H1 (cell line): ENCODE data around the gene ELMO3. TPM values are rescaled to one million over a fixed set of nuclear protein-coding genes. Genes with fewer than 3 reads are reported as not detected.

Source experiments
- CTCF ChIA-PET: fragments of 300-600 bp; sonication (Branson Sonifier 250); formaldehyde crosslinking; loops from one replicate; lab custom pipeline; 2021; ENCODE audit not compliant: partially characterized antibody; lab: Charles Lee
- POLR2A ChIA-PET: fragments of 300-600 bp; sonication (Branson Sonifier 250); formaldehyde crosslinking; loops from one replicate; lab custom pipeline; 2021; ENCODE audit warnings: inconsistent platforms; ENCODE audit not compliant: partially characterized antibody; lab: Charles Lee
- DNase-seq, 2 experiments: peaks; one replicate each; pipeline versions ENCODE4 v3.0.0 to v3.0.0-alpha.2; 2010 to 2022; ENCODE audit warnings: low spot score in 2 of 2, low read depth in 1 of 2, mixed read lengths in 1 of 2
- FAIRE-seq: peaks from 2 replicates; lab custom pipeline; 2011; peaks lifted over from hg19 to GRCh38; lab: Jason Lieb, UNC
- H2AFZ ChIP-seq: 2 replicates; pipeline ENCODE4 v1.8.1; 2012; ENCODE audit warnings: low read length, inconsistent platforms
- H2AK5ac ChIP-seq: 2 replicates; pipeline ENCODE4 v1.6.1; 2013; ENCODE audit warnings: low read depth, low read length
- H2BK120ac ChIP-seq: replicated peaks from 2 replicates; pipeline ENCODE3; 2013; ENCODE audit warnings: low read depth, low read length, inconsistent platforms
- H2BK12ac ChIP-seq: 2 replicates; pipeline ENCODE4 v1.6.1; 2013; ENCODE audit warnings: low read depth, low read length
- H2BK15ac ChIP-seq: 2 replicates; pipeline ENCODE4 v1.6.1; 2013; ENCODE audit warnings: low read length
- H2BK20ac ChIP-seq: 2 replicates; pipeline ENCODE4 v1.6.1; 2013; ENCODE audit warnings: low read length
- H2BK5ac ChIP-seq: 2 replicates; pipeline ENCODE4 v1.6.1; 2013; ENCODE audit warnings: low read depth, low read length
- H3K14ac ChIP-seq: 2 replicates; pipeline ENCODE4 v1.6.1; 2013; ENCODE audit warnings: inconsistent platforms; ENCODE audit not compliant: insufficient read length
- H3K18ac ChIP-seq: 2 replicates; pipeline ENCODE4 v1.6.1; 2013; ENCODE audit warnings: low read length; ENCODE audit errors: extremely low read depth
- H3K23ac ChIP-seq: 2 replicates; pipeline ENCODE4 v1.6.1; 2013; ENCODE audit warnings: inconsistent platforms; ENCODE audit not compliant: insufficient read length
- H3K23me2 ChIP-seq: 2 replicates; pipeline ENCODE4 v1.6.1; 2013; ENCODE audit warnings: low read depth, low read length
- H3K27ac ChIP-seq: 2 replicates; pipeline ENCODE4 v1.6.1; 2011; ENCODE audit warnings: low read depth, low read length, inconsistent platforms
- H3K27me3 ChIP-seq, 4 experiments: replicated peaks in 1 of 4; 1 replicate in 1 of 4; 2 replicates in 3 of 4; pipeline versions ENCODE4 v1.6.1 to v1.8.1; 2011 to 2013; ENCODE audit warnings: low read length in 3 of 4, mild to moderate bottlenecking in 3 of 4, inconsistent platforms in 2 of 4, mixed read lengths in 2 of 4, moderate library complexity in 1 of 4; ENCODE audit not compliant: control insufficient read depth in 3 of 4, insufficient read depth in 3 of 4; ENCODE audit errors: extremely low read depth in 1 of 4
- H3K36me3 ChIP-seq, 4 experiments: 2 replicates each; pipeline versions ENCODE4 v1.6.1 to v1.8.1; 2011 to 2013; ENCODE audit warnings: mild to moderate bottlenecking in 4 of 4, low read length in 3 of 4, moderate library complexity in 2 of 4, control low read depth in 1 of 4, inconsistent platforms in 1 of 4; ENCODE audit not compliant: insufficient read depth in 4 of 4, control insufficient read depth in 2 of 4
- H3K4ac ChIP-seq: replicated peaks from 2 replicates; pipeline ENCODE3; 2013; ENCODE audit warnings: low read length, low read depth, mixed read lengths, inconsistent platforms; ENCODE audit not compliant: insufficient read length
- H3K4me1 ChIP-seq, 4 experiments: replicated peaks in 1 of 4; 1 replicate in 1 of 4; 2 replicates in 3 of 4; pipeline versions ENCODE4 v1.6.1 to v1.8.1; 2011 to 2013; ENCODE audit warnings: low read length in 3 of 4, inconsistent platforms in 2 of 4, mixed read lengths in 1 of 4; ENCODE audit not compliant: insufficient read depth in 4 of 4, control insufficient read depth in 3 of 4
- H3K4me2 ChIP-seq, 2 experiments: 2 replicates each; pipeline versions ENCODE4 v1.6.1 to v1.8.1; 2011 to 2013; ENCODE audit warnings: low read depth in 2 of 2, low read length in 2 of 2, control low read depth in 1 of 2, inconsistent platforms in 1 of 2, mild to moderate bottlenecking in 1 of 2; ENCODE audit not compliant: insufficient read depth in 1 of 2
- H3K4me3 ChIP-seq, 4 experiments: fragments of 200-600, 300-600 bp in 1 of 4; sonication (generic), shearing (Covaris generic), sonication (Bioruptor Twin) in 1 of 4; 2 replicates each; pipeline versions ENCODE4 v1.5.1 to v1.8.1; 2011 to 2016; ENCODE audit warnings: low read length in 4 of 4, low read depth in 3 of 4, control low read depth in 2 of 4, inconsistent platforms in 2 of 4, mild to moderate bottlenecking in 2 of 4, mixed read lengths in 1 of 4, moderate library complexity in 1 of 4; ENCODE audit not compliant: insufficient read depth in 2 of 4; ENCODE audit errors: extremely low read depth in 1 of 4
- H3K56ac ChIP-seq: replicated peaks from 2 replicates; pipeline ENCODE3; 2013; ENCODE audit warnings: low read depth, mild to moderate bottlenecking, mixed read lengths, low read length, inconsistent platforms; ENCODE audit not compliant: insufficient read length
- H3K79me1 ChIP-seq: 2 replicates; pipeline ENCODE4 v1.6.1; 2013; ENCODE audit warnings: low read depth, low read length, control low read depth
- H3K79me2 ChIP-seq, 2 experiments: 2 replicates each; pipeline versions ENCODE4 v1.6.1 to v1.8.1; 2012 to 2013; ENCODE audit warnings: low read length in 2 of 2, mild to moderate bottlenecking in 2 of 2, inconsistent platforms in 1 of 2; ENCODE audit not compliant: insufficient read depth in 2 of 2, control insufficient read depth in 1 of 2
- H3K9ac ChIP-seq, 4 experiments: replicated peaks in 1 of 4; 1 replicate in 1 of 4; 2 replicates in 3 of 4; pipeline versions ENCODE4 v1.6.1 to v1.8.1; 2011 to 2013; ENCODE audit warnings: low read depth in 3 of 4, low read length in 3 of 4, control low read depth in 2 of 4, mild to moderate bottlenecking in 2 of 4, moderate library complexity in 2 of 4, inconsistent platforms in 1 of 4; ENCODE audit errors: extremely low read depth in 1 of 4
- H3K9me3 ChIP-seq, 2 experiments: 2 replicates each; pipeline versions ENCODE4 v1.6.1 to v1.8.1; 2012 to 2013; ENCODE audit warnings: mild to moderate bottlenecking in 2 of 2, moderate library complexity in 2 of 2, control low read depth in 1 of 2, inconsistent platforms in 1 of 2, low read depth in 1 of 2, low read length in 1 of 2, mixed read lengths in 1 of 2; ENCODE audit not compliant: insufficient read depth in 2 of 2
- H4K20me1 ChIP-seq, 2 experiments: replicated peaks in 1 of 2; 2 replicates each; pipeline versions ENCODE3 to v1.8.1; 2011 to 2013; ENCODE audit warnings: inconsistent platforms in 2 of 2, low read length in 2 of 2, mild to moderate bottlenecking in 1 of 2; ENCODE audit not compliant: insufficient read depth in 2 of 2, control insufficient read depth in 1 of 2
- H4K5ac ChIP-seq: 2 replicates; pipeline ENCODE4 v1.6.1; 2013; ENCODE audit warnings: low read length, low read depth, mixed read lengths, inconsistent platforms; ENCODE audit not compliant: insufficient read length
- H4K8ac ChIP-seq: 2 replicates; pipeline ENCODE4 v1.8.0; 2013; ENCODE audit warnings: mild to moderate bottlenecking, moderate library complexity, low read length, inconsistent platforms; ENCODE audit not compliant: insufficient read depth; ENCODE audit errors: extremely low read depth
- H4K91ac ChIP-seq: replicated peaks from 2 replicates; pipeline ENCODE3; 2013; ENCODE audit warnings: low read length, mixed read lengths, inconsistent platforms; ENCODE audit not compliant: insufficient read length
- CREB1 ChIP-seq: IDR thresholded peaks from 2 replicates; pipeline ENCODE4 v1.6.1; 2012; ENCODE audit warnings: inconsistent platforms
- EZH2 ChIP-seq: fragments of 200-600 bp; sonication (generic); IDR thresholded peaks from 2 replicates; pipeline ENCODE4 v1.7.1; 2012; ENCODE audit warnings: low read depth, mild to moderate bottlenecking, moderate library complexity, low read length, inconsistent platforms; ENCODE audit not compliant: severe bottlenecking
- GTF2F1 ChIP-seq: IDR thresholded peaks from 2 replicates; pipeline ENCODE4 v1.6.1; 2012; ENCODE audit warnings: low read depth, low read length, improper control_type of control experiment, borderline replicate concordance
- KDM1A ChIP-seq: fragments of 200-600, 300-600 bp; sonication (generic); IDR thresholded peaks from 2 replicates; pipeline ENCODE4 v1.7.1; 2016; ENCODE audit warnings: mild to moderate bottlenecking, low read length, borderline replicate concordance
- NRF1 ChIP-seq: IDR thresholded peaks from 2 replicates; pipeline ENCODE4 v1.6.1; 2011; ENCODE audit warnings: mild to moderate bottlenecking, low read depth, low read length, improper control_type of control experiment
- RFX5 ChIP-seq: IDR thresholded peaks from 2 replicates; pipeline ENCODE4 v1.6.1; 2011; ENCODE audit warnings: low read depth, low read length, improper control_type of control experiment, borderline replicate concordance
- SP4 ChIP-seq: IDR thresholded peaks from 2 replicates; pipeline ENCODE4 v1.6.1; 2012; ENCODE audit warnings: low read length, inconsistent platforms
- SUZ12 ChIP-seq: fragments of 200-600 bp; sonication (generic); IDR thresholded peaks from 2 replicates; pipeline ENCODE4 v1.6.1; 2012; ENCODE audit warnings: mild to moderate bottlenecking, inconsistent platforms, low read length, moderate library complexity, mixed read lengths
- TBP ChIP-seq: IDR thresholded peaks from 2 replicates; pipeline ENCODE4 v1.6.1; 2011; ENCODE audit warnings: low read depth, low read length, improper control_type of control experiment
- TEAD4 ChIP-seq: IDR thresholded peaks from 2 replicates; pipeline ENCODE4 v1.6.1; 2012; ENCODE audit warnings: low read depth, low read length, inconsistent platforms, mixed read lengths
- YY1 ChIP-seq: IDR thresholded peaks from 2 replicates; pipeline ENCODE4 v1.6.1; 2011; ENCODE audit warnings: low read depth, mild to moderate bottlenecking, low read length
- WGBS, 2 experiments: shearing (Covaris generic) in 1 of 2; methylation state at CpG; one replicate each; pipeline versions ENCODE4 v1.1.6 to v1.1.7; 2013 to 2015; ENCODE audit warnings: low lambda C conversion rate in 2 of 2, mixed read lengths in 2 of 2, inconsistent platforms in 1 of 2, low coverage in 1 of 2, missing lambda C conversion rate in 1 of 2; ENCODE audit not compliant: insufficient replicate concordance in 2 of 2, insufficient coverage in 1 of 2, insufficient read length in 1 of 2; ENCODE audit errors: extremely low coverage in 1 of 2, missing lambda C conversion rate in 1 of 2; 5-methylcytosine and 5-hydroxymethylcytosine counted together
- polyA plus RNA-seq, 7 experiments: library from polyadenylated mRNA; depleted of rRNA in 3 of 7; stranded (reverse) in 5 of 7; unstranded in 2 of 7; fragments of >200 nt in 5 of 7; fragments of 200-250 nt in 2 of 7; gene quantifications; 1 replicate in 5 of 7; 2 replicates in 1 of 7; 4 replicates in 1 of 7; pipeline versions ENCODE4 v1.2.1 to v1.2.3, GENCODE V29; 2011 to 2013; ENCODE audit warnings: missing spikeins in 2 of 7, mixed read lengths in 2 of 7
- total RNA-seq: library from RNA; stranded (reverse); fragmentation: NEBNext Ultra II Directional; extraction: Animal tissue kit (Norgen Biotek cat#: 25700); gene quantifications from 2 replicates; pipeline ENCODE4 v1.2.1, GENCODE V29; 2021
- TF ChIP-seq, protein P1 (sequence below): IDR thresholded peaks from 2 replicates; pipeline ENCODE4 v1.6.1; 2012; ENCODE audit warnings: inconsistent platforms

Gene ELMO3
- total and polyA plus RNA-seq, 2 of the 8 experiments (the other 6 are each of a cell fraction or from before 2014, with no cell fraction given): 9.6 to 10.9 TPM

- Histone ChIP-seq H2BK12ac (no peak overlapping the region), H3K18ac (no peak overlapping the region), H4K8ac (no peak overlapping the region), H2AFZ (no peak overlapping the region), H3K27me3 (peaks cover 91 to 100% (median 98%) of the 10 kb centered on the region in 4 experiments), H4K20me1 (peaks cover 10 to 20% of the 10 kb centered on the region in 2 experiments), H2AK5ac (no peak overlapping the region), H3K36me3 (0 out of 8 replicates have a peak, but pooled peaks cover 0 to 4% (median 0%) of the 10 kb centered on the region in 4 experiments), H3K4ac (no peak overlapping the region), H3K56ac (no peak overlapping the region), H3K4me2 (peak overlapping the region in 1 of 2 experiments; percentile 74; a peak in 1 of 4 replicates), H3K9me3 (no peaks in the 10 kb centered on the region), H4K91ac (no peak overlapping the region), H3K79me2 (no peaks in the 10 kb centered on the region), H3K4me3 (no peak overlapping the region), H4K5ac (no peak overlapping the region), H2BK20ac (no peak overlapping the region), H3K23me2 (peaks cover 14% of the 10 kb centered on the region), H3K14ac (no peak overlapping the region), H2BK15ac (peak overlapping the region; percentile 12; the same call in 1 of the 2 replicates), H3K9ac (no peak overlapping the region), H2BK120ac (no peak overlapping the region), H3K27ac (no peak overlapping the region), H3K4me1 (peaks cover 0 to 20% (median 11%) of the 10 kb centered on the region in 4 experiments; a peak in 6 of 7 replicates), H3K23ac (no peak overlapping the region), H3K79me1 (no peaks in the 10 kb centered on the region), H2BK5ac (no peak overlapping the region)
- ChIA-PET CTCF (interaction anchor here (0.6 to 14.1 kb wide), 20 partner anchors 9 to 204 kb away, joined by 3 to 291 read pairs (median 5); partner anchors contain the start of genes CES3, E2F4, FBXL8 and HSF4), POLR2A (interaction anchor here (0.9 to 1.5 kb wide), 2 partner anchors 16 to 209 kb away, joined by 4 to 10 read pairs; no protein-coding TSS in a partner anchor)
- FAIRE-seq (no peak), DNase-seq (no peak)
- WGBS, 2 experiments: 48% methylated on average over 7 of the region's 7 CpGs; no CpG with 5 or more reads in 1 of the 2 experiments
- no peak for TF ChIP-seq GTF2F1
- TF ChIP-seq NRF1: no peak
- no peak for TF ChIP-seq YY1
- TF ChIP-seq TEAD4: no peak
- no peak for TF ChIP-seq SP4
- peak; percentile 10; the same call in 1 of the 2 replicates for TF ChIP-seq SUZ12
- TF ChIP-seq RFX5: no peak
- TF ChIP-seq CREB1: no peak
- TF ChIP-seq, protein P1, sequence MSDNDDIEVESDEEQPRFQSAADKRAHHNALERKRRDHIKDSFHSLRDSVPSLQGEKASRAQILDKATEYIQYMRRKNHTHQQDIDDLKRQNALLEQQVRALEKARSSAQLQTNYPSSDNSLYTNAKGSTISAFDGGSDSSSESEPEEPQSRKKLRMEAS: no peak
- TF ChIP-seq KDM1A: no peak
- peak; percentile 6 for TF ChIP-seq EZH2
- TF ChIP-seq TBP: no peak
These were observed 40.9 kb upstream of the ELMO3 start for GRCh38 chr16:67157892-67158635.
